ENCODE results near the gene BAG1.

DNA sequence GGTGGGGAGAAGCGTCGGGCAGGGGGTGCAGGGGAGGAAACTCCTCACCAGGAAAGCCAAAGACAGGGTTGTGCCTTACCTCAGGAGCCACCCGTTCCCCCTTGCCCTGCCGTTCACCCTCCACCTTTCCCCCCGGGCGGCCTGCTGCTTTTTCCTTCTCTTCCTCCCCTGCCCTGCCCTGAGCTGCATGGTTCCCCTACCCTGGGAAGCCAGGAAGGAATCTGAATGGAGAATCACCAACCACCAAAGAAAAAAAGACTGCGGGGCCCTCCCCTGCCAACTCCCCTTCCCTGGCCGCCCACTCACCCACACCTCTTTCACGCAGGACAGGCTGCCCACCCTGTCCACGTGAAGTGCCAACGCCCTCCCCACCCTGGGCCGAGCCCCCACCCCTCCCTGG lies 25.0 kb upstream of the BAG1 start:
- TF ChIP-seq, protein P1, sequence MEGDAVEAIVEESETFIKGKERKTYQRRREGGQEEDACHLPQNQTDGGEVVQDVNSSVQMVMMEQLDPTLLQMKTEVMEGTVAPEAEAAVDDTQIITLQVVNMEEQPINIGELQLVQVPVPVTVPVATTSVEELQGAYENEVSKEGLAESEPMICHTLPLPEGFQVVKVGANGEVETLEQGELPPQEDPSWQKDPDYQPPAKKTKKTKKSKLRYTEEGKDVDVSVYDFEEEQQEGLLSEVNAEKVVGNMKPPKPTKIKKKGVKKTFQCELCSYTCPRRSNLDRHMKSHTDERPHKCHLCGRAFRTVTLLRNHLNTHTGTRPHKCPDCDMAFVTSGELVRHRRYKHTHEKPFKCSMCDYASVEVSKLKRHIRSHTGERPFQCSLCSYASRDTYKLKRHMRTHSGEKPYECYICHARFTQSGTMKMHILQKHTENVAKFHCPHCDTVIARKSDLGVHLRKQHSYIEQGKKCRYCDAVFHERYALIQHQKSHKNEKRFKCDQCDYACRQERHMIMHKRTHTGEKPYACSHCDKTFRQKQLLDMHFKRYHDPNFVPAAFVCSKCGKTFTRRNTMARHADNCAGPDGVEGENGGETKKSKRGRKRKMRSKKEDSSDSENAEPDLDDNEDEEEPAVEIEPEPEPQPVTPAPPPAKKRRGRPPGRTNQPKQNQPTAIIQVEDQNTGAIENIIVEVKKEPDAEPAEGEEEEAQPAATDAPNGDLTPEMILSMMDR (IDR thresholded peaks at IDR 0.05), result no peak
- no peak for TF ChIP-seq EZH2 (IDR thresholded peaks at IDR 0.05; ENCODE audit: borderline replicate concordance, insufficient read depth, low read depth, low read length, poor library complexity, severe bottlenecking)

Measured in B cell (primary cell).